Stimulated activated CD8-positive, alpha-beta memory T cell treated with anti-CD3 and anti-CD28 coated beads, Interleukin-15, amount 100 ng/mL, for 4 hours (primary cell): ENCODE data around the gene NTN3.
A peak's percentile ranks its signal among the peaks of the same experiment; 100 is the strongest.
"Not testable (repeated sequence)": the region's sequence is repeated elsewhere in the genome, so short reads cannot be mapped to it uniquely, and the experiment has no call there.

Experiments
- DNase-seq, 2 donors: peaks; one replicate each; pipeline ENCODE4 v3.0.0-alpha.2; 2020; ENCODE audit warnings: low read depth in 2 of 2

Gene NTN3

DNA sequence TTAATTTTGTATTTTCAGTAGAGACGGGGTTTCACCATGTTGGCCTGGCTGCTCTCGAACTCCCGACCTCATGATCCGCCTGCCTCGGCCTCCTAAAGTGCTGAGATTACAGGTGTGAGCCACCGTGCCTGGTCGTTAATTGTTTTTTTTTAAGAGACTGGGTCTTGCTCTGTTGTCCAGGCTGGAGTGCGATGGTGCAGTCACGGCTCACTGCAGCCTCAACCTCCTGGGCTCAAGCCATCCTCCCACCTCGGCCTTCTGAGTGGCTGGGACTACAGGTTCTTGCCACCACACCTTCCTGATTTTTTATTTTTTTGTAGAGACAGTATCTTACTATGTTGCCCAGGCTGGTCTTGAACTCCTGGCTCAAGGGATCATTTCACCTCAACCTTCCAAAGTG is 8.9 kb downstream of the NTN3 start:
- not testable (repeated sequence) for DNase-seq

DNA sequence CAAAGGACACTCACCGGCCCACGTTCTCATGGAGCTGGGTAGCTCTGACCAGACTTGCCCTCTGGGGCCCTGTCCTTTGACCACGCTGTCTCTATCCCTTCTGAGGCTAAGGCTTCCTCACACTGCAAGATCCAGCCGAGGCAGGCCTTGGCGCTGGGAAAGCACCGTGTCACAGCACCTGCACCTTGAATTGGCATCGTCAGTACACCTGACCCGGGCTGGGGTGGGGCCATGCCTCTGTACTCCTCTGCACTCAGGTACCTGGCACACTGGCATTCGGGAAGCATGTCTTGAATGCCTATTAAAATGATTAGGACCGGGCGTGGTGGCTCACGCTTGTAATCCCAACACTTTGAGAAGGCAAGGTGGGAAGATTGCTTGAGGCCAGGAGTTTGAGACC is 9.9 kb downstream of the NTN3 start:
- DNase-seq, result no peak

DNA sequence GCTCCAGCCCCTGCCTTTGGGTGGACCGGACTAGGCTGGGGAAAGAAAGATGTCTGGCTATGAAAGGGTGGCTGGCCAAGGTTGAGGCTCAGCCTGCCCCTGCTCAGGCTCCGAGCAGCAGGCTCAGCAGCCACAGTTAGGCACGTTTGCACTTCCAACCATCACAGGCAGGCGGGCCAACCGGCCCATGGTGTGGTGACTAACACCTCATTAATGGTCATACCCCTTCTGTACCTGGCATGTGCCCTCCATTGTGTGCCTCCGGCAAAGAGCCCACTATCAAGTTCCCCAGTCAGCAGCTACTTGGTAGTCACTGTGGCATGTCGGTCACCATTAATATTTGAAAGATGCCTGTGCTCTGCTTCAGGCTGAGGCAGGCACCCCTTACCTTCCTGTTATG is 10.6 kb downstream of the NTN3 start:
- DNase-seq, result no peak

- DNase-seq, result no peak
These were observed 11.2 kb downstream of the NTN3 start for GRCh38 chr16:2482249-2482648.

DNA sequence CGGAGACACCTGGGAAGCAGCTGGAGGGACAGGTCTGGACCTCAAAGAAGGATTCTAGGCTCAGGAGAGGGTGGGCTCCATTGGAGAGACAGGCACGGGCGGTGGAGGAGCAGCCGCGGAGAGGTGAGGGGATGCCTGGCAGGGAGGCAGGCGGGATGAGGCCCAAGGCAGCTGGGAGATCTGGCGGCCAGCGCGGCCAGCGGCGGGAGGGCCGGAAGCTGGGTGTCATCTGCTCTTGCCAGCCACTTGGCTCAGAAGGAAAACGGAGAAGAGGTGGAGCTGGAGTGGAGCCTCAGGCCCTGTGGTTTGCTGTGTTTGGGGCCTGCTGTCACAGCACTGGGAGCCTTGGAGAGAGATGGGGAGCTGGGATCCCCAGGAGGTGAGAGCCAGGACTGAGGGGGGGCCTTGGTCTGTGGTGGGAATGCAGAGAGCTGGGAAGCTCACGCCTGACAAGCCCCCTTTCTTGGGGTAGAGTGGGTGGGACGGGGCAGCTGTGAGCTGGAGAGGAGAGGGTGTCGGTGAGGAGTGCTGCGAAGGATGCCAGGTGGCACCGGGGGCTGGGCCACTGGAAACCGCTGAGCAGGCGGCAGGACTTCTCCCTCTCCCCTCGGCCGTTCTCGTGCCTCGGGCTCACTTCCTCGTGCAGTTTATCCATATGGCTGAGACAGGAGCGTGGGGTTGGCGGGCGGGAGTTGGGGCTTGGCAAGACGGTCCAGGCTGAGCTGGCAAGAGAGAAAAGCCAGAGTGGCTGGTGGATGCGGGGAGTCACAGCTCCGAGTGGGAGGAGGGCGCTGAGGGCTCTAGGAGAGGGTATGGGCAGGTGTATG is 11.8 kb downstream of the NTN3 start:
- no peak for DNase-seq

DNA sequence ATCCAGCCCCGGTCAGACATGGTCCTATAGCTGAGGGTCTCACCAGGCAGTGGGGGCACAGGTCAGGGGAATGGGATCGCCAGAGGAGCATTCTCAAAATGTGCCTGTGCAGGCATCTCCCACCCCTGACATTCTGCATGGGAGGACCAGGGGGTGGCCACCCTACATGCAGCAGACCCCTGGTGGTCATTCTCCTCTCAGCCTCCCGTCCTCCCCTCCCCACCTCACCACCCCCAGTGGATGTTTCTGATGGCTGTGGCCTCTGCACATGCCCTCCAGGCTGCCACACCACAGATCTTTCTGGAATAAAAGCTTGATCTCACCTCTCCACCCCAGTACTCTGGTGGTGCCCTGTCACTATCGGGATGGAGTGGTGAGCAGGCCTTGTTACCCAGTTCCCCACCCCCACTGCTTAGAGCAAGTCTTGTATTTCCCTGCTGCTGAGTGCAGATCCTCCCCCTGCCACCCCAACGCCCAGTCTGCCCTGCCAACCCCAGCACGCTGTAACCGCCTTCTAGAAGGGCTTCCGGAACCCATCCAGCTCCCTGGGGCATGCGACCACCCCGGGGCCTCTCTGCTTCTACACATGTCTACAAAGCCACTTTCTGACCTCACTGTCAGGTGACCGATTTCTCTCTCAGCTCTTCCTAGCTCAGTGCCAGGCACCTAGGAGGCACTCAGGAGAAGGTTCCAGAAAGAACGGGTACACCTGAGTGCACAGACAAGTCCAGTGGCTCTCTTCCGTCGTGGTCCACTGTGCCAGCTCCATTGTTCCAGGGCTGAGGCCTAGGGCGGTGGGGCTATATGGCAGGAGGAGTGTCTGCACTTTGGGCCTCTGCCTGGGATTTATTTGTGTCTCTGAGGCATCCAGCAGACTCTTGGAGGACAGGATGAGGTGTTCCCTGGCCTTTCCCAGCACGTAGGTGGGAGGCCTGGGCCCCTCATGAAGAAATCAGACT is 13.1 kb downstream of the NTN3 start:
- no peak for DNase-seq

DNA sequence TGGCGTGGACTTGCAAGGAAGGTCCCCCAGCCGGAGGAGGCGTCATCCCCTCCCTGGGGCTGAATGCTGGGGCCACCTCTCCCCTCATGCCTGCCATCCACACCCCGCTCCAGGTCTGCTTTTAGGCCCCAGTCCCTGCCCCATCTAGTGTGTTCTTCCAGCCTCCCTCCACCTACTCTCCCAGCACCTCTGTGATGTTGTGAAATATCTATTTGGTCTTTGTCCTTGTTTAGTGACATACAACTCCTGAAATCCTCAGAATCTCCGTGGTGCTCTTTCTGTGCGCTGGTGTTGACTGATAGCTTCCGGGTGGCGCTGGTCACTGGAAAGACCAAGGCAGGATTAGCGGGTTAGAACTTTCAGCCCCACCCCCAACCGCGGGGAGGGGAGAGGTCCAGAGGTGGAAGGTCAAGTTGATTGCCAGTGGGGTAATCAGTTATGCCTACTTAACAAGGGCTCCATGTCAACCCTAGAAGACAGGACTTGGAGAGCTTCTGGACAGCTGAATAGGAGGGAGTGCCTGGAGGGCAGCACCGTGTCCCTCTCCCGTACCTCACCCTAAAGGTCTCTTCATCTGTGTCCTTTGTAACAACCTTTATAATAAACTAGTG is 13.9 kb downstream of the NTN3 start:
- no peak for DNase-seq

- no peak for DNase-seq
These were observed 14.9 kb downstream of the NTN3 start for GRCh38 chr16:2485811-2486507.

- DNase-seq, result peak; percentile 63 to 76
These were observed 15.8 kb downstream of the NTN3 start for GRCh38 chr16:2486645-2487516.

GRCh38 chr16:2487517-2487842 is 16.4 kb downstream of the NTN3 start:
- DNase-seq, result no peak

GRCh38 chr16:2487903-2488531 is 16.9 kb downstream of the NTN3 start:
- DNase-seq, result no peak

DNA sequence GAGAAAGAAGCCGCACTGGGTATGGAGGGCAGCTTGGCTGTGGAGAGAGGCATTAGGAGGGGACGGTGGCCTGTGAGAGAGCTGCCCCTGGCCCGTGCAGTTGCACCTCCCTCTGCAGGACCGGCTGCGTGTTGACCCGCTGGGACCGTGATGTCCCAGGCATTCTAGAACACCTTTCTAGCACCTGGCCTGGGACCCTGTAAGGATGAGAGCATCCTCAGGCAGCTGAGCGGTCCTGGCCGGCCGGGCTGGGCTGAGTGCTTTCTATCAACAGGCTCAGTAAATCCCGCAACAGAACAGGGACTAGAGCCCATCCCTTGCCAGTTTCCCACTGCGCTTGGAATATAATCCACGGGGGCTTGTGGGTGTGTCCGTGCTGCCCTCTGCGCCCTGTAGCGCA is 18.5 kb downstream of the NTN3 start:
- no peak for DNase-seq

DNA sequence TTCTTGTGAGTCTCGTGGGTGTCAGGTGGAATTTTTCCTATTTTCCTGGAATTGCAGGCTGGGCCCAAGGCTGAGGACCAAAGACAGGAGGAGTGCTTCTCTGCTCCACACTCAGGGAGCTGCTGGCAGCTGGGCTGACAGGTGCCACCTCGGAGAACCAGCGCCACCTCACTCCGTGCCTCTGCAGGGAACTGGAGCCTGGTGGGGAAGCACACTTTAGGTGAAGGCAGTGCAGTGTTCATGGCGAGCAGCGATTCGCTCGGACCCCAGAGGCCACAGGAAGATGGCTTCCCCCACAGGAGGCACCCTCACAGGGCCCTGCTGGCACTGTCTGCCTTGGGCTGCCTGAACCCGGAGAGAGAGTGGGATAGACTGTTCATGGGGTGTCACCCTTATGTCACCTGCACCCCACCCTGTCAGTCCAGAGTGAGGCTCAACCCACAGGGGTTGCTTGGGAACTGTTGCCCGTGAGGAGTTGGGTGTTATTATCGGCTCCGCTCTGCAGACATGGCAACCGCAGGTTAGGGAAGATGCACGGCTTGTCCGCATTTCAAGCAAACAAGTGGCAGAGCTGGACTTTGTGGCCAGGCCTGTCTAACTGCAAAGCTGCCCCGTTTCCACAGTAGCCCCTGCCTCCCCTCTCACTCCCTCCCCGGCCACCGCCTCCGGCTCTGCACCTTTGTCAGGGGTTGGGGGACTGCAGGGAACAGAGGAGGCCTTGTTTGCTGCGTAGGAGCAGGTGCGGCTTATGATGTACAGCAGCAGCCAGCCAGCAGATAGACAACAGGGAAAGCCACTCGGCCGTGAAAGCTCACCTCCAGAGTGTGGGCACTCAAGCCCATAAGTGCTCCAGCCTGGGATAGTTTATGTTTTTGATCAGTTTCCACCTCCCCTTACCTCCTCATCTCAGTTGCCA is 19.4 kb downstream of the NTN3 start:
- DNase-seq, result no peak

DNA sequence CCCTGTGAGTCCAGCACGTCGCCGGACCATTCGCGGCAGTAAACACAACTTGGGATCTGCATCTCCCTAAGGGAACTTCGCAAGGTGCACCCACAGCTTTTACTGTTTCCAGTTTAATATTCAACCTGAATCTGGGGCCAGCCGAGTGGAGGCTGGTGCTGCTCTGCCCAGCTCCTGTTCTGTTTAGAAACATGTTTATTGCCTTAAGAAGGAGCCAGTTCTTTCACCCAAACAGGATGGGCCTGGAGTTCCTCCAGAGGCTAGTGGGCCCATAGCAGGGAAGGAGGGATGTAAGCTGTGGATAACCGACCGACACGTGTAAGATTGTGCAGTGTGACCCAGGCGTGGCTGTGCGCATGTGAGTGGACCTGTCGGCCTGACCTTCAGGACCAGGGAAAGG is 21.2 kb downstream of the NTN3 start:
- DNase-seq, result no peak

DNA sequence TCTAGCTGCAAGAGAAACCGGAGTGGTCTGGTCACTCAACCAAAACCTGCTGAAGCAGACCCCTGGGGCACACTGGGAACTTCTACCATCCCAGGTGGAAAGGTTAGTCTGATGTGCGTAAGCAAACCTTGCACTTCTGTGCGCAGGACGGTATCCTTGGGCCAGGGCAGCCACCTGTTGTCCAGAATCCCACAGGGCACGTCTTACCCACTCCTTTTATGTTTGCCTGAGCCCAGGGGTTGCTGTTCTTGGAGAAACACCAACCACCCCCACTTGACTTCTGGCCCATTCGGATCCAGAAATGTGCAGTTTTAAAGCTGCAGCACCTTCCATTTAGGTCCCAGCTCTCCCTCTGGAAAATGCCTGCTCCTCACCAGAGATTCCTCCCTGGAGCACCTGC is 22.5 kb downstream of the NTN3 start:
- DNase-seq, result no peak

GRCh38 chr16:2494616-2495015 is 23.5 kb downstream of the NTN3 start:
- no peak for DNase-seq

DNA sequence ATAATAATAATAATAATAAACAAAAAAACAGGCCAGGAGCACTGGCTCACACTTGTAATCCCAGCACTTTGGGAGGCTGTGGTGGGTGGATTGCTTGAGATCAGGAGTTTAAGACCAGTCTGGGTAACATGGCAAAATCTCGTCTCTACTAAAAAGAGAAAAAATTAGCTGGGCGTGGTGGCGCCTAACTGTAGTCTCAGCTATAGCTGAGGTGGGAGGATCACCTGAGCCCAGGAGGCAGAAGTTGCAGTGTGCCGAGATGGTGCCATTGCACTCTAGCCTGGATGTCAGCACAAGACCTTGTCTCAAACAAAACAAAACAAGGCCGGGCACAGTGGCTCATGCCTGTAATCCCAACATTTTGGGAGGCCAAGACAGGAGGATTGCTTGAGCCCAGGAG is 23.9 kb downstream of the NTN3 start:
- no peak for DNase-seq

DNA sequence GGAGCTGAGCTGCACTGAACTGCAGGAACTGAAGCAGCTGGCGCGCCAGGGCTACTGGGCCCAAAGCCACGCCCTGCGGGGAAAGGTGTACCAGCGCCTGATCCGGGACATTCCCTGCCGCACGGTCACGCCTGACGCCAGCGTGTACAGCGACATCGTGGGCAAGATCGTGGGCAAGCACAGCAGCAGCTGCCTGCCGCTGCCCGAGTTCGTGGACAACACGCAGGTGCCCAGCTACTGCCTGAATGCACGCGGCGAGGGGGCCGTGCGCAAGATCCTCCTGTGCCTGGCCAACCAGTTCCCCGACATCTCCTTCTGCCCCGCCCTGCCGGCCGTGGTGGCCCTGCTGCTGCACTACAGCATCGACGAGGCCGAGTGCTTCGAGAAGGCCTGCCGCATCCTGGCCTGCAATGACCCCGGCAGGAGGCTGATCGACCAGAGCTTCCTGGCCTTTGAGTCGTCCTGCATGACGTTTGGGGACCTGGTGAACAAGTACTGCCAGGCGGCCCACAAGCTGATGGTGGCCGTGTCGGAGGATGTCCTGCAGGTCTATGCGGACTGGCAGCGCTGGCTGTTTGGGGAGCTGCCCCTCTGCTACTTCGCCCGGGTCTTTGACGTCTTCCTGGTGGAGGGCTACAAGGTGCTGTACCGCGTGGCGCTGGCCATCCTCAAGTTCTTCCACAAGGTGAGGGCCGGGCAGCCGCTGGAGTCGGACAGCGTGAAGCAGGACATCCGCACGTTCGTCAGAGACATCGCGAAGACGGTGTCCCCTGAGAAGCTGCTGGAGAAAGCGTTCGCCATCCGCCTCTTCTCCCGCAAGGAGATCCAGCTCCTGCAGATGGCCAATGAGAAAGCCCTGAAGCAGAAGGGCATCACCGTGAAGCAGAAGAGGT is 25.4 kb downstream of the NTN3 start:
- DNase-seq, result no peak
